PC-3 (cell line): Measurements from ENCODE around the gene THEMIS. TPM values are rescaled to one million over a fixed set of nuclear protein-coding genes. Genes with fewer than 3 reads are reported as not detected.

ENCODE experiments used
- ATAC-seq: fragments of 200-7000 bp; cut with Tn5 transposase; 2 replicates; pipeline ENCODE4 v1.9.1; 2020; ENCODE audit warnings: mild to moderate bottlenecking, moderate library complexity
- BruUV-seq: library from RNA; stranded (reverse); fragments of 400-500 nt; replicated peaks from 2 replicates; lab custom pipeline; 2021; lab: Mats Ljungman, UMichigan
- CTCF ChIA-PET: fragments of 300-600 bp; sonication (Branson Sonifier 250); formaldehyde crosslinking; loops from one replicate; lab custom pipeline; 2022; ENCODE audit warnings: antibody characterized with exemption; lab: Charles Lee
- POLR2A ChIA-PET: fragments of 300-600 bp; sonication (Branson Sonifier 250); formaldehyde crosslinking; loops from one replicate; lab custom pipeline; 2022; ENCODE audit warnings: antibody characterized with exemption; ENCODE audit not compliant: unreplicated experiment; lab: Charles Lee
- DNase-seq: peaks from one replicate; pipeline ENCODE4 v3.0.0-alpha.2; 2015
- H2AFZ ChIP-seq: fragments of 300-600 bp; sonication (generic); 2 replicates; pipeline ENCODE4 v1.6.0; 2016; ENCODE audit warnings: antibody characterized with exemption, low read length
- H3F3A ChIP-seq: fragments of 300-600 bp; sonication (generic); one replicate; pipeline ENCODE4 v1.6.0; 2017; ENCODE audit warnings: antibody characterized with exemption, low read length, control low read depth, mild to moderate bottlenecking; ENCODE audit not compliant: unreplicated experiment
- H3K27ac ChIP-seq: fragments of 300-600 bp; sonication (generic); 2 replicates; pipeline ENCODE4 v1.5.1; 2016; ENCODE audit warnings: mild to moderate bottlenecking, low read length
- H3K27me3 ChIP-seq: fragments of 300-600 bp; sonication (generic); 2 replicates; pipeline ENCODE4 v1.6.1; 2016; ENCODE audit warnings: low read length, mixed read lengths
- H3K36me3 ChIP-seq: fragments of 300-600 bp; sonication (generic); 2 replicates; pipeline ENCODE4 v1.6.1; 2016; ENCODE audit warnings: low read depth, mixed run types, low read length, mixed read lengths
- H3K4me1 ChIP-seq: fragments of 300-600 bp; sonication (generic); 2 replicates; pipeline ENCODE4 v1.5.1; 2016; ENCODE audit warnings: low read length; ENCODE audit not compliant: insufficient read depth
- H3K4me2 ChIP-seq: fragments of 300-600 bp; sonication (generic); 2 replicates; pipeline ENCODE4 v1.6.0; 2016; ENCODE audit warnings: low read length
- H3K4me3 ChIP-seq: fragments of 300-600 bp; sonication (generic); 2 replicates; pipeline ENCODE4 v1.5.1; 2016; ENCODE audit warnings: mild to moderate bottlenecking, low read length, mixed read lengths
- H3K79me2 ChIP-seq: fragments of 300-600 bp; sonication (generic); 2 replicates; pipeline ENCODE4 v1.6.1; 2017; ENCODE audit warnings: low read length, mixed read lengths
- H3K9ac ChIP-seq: fragments of 300-600 bp; sonication (generic); 2 replicates; pipeline ENCODE4 v1.6.0; 2016; ENCODE audit warnings: mild to moderate bottlenecking, low read length
- H3K9me2 ChIP-seq: fragments of 300-600 bp; sonication (generic); replicated peaks from 2 replicates; pipeline ENCODE4 v1.6.1; 2016; ENCODE audit warnings: mixed run types, low read length, mixed read lengths
- H3K9me3 ChIP-seq: fragments of 300-600 bp; sonication (generic); 2 replicates; pipeline ENCODE4 v1.6.1; 2016; ENCODE audit warnings: low read length, mixed read lengths
- H4K20me1 ChIP-seq: fragments of 300-600 bp; sonication (generic); 2 replicates; pipeline ENCODE4 v1.6.1; 2016; ENCODE audit warnings: low read length, mixed read lengths
- CTCF ChIP-seq: fragments of 300-600 bp; sonication (generic); conservative IDR thresholded peaks from 2 replicates; pipeline ENCODE4 v1.5.1; 2017; ENCODE audit warnings: antibody characterized with exemption, low read depth, mild to moderate bottlenecking, low read length
- EZH2 ChIP-seq: fragments of 300-600 bp; sonication (generic); IDR thresholded peaks from one replicate; pipeline ENCODE4 v1.6.1; 2017; ENCODE audit warnings: antibody characterized with exemption, mild to moderate bottlenecking, low read length; ENCODE audit not compliant: unreplicated experiment
- EZH2phosphoT487 ChIP-seq: fragments of 300-600 bp; sonication (generic); IDR thresholded peaks from 2 replicates; pipeline ENCODE4 v1.6.1; 2018; ENCODE audit warnings: mild to moderate bottlenecking, antibody characterized with exemption, low read length, borderline replicate concordance
- intact Hi-C: fragments of 100-400 bp; cut with micrococcal nuclease; formaldehyde crosslinking; loops from 2 replicates; pipeline ENCODE4 v1.9.0; 2023
- total RNA-seq: library from RNA; depleted of rRNA; stranded (reverse); fragments of >200 nt; gene quantifications from 2 replicates; pipeline ENCODE4 v1.2.3, GENCODE V29; 2014

THEMIS gene
- total RNA-seq, 1 experiment from 2014 or later, result not detected

- BruUV-seq, result no TSS peak
Observed at GRCh38 chr6:127937102-127937501, 36.2 kb upstream of the THEMIS start.

GRCh38 chr6:127934956-127935355 is 34.1 kb upstream of the THEMIS start:
- intact Hi-C loops, result no loop called here
- ATAC-seq (no peak), DNase-seq (no peak)
- Histone ChIP-seq H3K36me3 (no peaks in the 10 kb centered on the region), H3K4me3 (no peak overlapping the region), H3K4me1 (peaks cover 20% of the 10 kb centered on the region), H3K27ac (no peak overlapping the region), H3K4me2 (no peak overlapping the region), H3K27me3 (no peaks in the 10 kb centered on the region), H3F3A (no peaks in the 10 kb centered on the region), H3K9ac (no peak overlapping the region), H3K9me2 (no peaks in the 10 kb centered on the region), H3K79me2 (no peaks in the 10 kb centered on the region), H4K20me1 (no peaks in the 10 kb centered on the region), H3K9me3 (no peaks in the 10 kb centered on the region), H2AFZ (no peak overlapping the region)
- no TSS peak for BruUV-seq
- ChIA-PET POLR2A (no interaction called here), CTCF (no interaction called here)
- no peak for TF ChIP-seq EZH2phosphoT487
- TF ChIP-seq EZH2, result no peak
- no peak for TF ChIP-seq CTCF

More at GRCh38 chr6:127937102-127937501, 36.2 kb upstream of the THEMIS start:
- no peak for ATAC-seq
- H3K9me2 ChIP-seq, result no peaks in the 10 kb centered on the region
- peaks cover 24% of the 10 kb centered on the region for H3K4me1 ChIP-seq
- ChIA-PET CTCF (no interaction called here), POLR2A (interaction anchor here (0.6 kb wide), 1 partner anchor 21 kb away, joined by 3 read pairs; no protein-coding TSS in a partner anchor)
- no peaks in the 10 kb centered on the region for H3K27me3 ChIP-seq
- H2AFZ ChIP-seq, result no peak overlapping the region
- no peaks in the 10 kb centered on the region for H3K79me2 ChIP-seq
- no peak overlapping the region for H3K9ac ChIP-seq
- TF ChIP-seq CTCF, result no peak
- no peak for TF ChIP-seq EZH2phosphoT487
- no peak for TF ChIP-seq EZH2
- no peaks in the 10 kb centered on the region for H4K20me1 ChIP-seq
- no peaks in the 10 kb centered on the region for H3K36me3 ChIP-seq
- intact Hi-C loops, result no loop called here
- no peak overlapping the region for H3K4me2 ChIP-seq
- H3K9me3 ChIP-seq, result no peaks in the 10 kb centered on the region
- no peak overlapping the region for H3K4me3 ChIP-seq
- H3F3A ChIP-seq, result no peaks in the 10 kb centered on the region
- no peak overlapping the region for H3K27ac ChIP-seq
- DNase-seq, result no peak

GRCh38 chr6:127933852-127934840 is 33.3 kb upstream of the THEMIS start:
- no peaks in the 10 kb centered on the region for H3K79me2 ChIP-seq
- no peak overlapping the region for H3K9ac ChIP-seq
- intact Hi-C loops, result no loop called here
- H4K20me1 ChIP-seq, result no peaks in the 10 kb centered on the region
- no TSS peak for BruUV-seq
- H3K4me1 ChIP-seq, result peaks cover 12% of the 10 kb centered on the region
- H3K9me2 ChIP-seq, result no peaks in the 10 kb centered on the region
- H3K27me3 ChIP-seq, result no peaks in the 10 kb centered on the region
- H3F3A ChIP-seq, result no peaks in the 10 kb centered on the region
- TF ChIP-seq EZH2 (no peak), EZH2phosphoT487 (no peak)
- H2AFZ ChIP-seq, result no peak overlapping the region
- H3K9me3 ChIP-seq, result no peaks in the 10 kb centered on the region
- DNase-seq (no peak), ATAC-seq (no peak)
- H3K4me3 ChIP-seq, result no peak overlapping the region
- no peak overlapping the region for H3K27ac ChIP-seq
- ChIA-PET CTCF (no interaction called here), POLR2A (no interaction called here)
- H3K36me3 ChIP-seq, result no peaks in the 10 kb centered on the region
- no peak overlapping the region for H3K4me2 ChIP-seq
